ENCODE measurements around the gene KRT85.

GRCh38 chr12:52379536-52379935 lies 12.3 kb upstream of the KRT85 start:
- no peak for TF ChIP-seq POLR2AphosphoS5 (IDR thresholded peaks at IDR 0.05)
- TF ChIP-seq CTCF (IDR thresholded peaks at IDR 0.05): no peak
- no peak for TF ChIP-seq POLR2A (IDR thresholded peaks at IDR 0.05; ENCODE audit: low read depth)
- TF ChIP-seq EP300 (IDR thresholded peaks at IDR 0.05): no peak

All from esophagus muscularis mucosa (tissue), 4 donors.